Measurements from ENCODE around the gene HK1. TPM values are rescaled to one million over a fixed set of nuclear protein-coding genes. Genes with fewer than 3 reads are reported as not detected.

The HK1 gene
- polyA plus RNA-seq, 1 donor, result 28.6 TPM

DNA sequence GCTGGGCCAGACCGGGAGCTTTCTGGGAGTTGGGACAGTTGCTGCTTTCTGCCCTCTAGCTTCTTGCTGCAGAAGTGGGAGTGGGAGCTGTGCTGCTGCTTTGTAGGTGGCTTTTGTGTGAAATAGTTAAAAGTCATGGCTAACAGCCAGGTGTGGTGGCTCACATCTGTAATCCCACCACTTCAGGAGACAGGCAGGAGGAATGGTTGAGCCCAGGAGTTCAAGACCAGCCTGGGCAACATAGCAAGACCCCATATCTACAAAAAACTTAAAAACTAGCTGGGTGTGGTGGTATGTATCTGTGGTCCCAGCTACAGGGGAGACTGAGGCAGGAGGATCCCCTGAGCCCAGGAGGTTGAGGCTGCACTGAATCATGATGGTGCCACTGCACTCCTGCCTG is 124.8 kb downstream of the HK1 start:
- no peak for DNase-seq (ENCODE audit: low read depth)

DNA sequence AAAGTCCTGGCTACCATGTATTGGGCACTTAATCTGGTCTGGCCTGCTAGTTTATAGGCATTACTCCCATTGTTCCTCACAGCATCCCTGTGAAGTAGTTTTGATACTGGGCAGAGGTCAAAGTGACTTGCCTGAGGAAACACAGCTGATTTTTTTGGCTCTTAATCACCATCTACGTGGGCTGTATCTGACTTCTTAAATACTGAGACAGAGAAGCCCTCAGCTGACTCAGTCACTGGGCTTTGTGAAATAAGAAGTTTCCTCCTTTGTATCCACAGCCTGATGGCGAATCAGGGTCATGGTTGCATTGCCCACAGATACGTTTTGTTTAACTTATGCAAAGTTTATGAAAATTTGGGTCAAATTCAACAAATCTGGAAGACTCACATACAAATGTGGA is 125.2 kb downstream of the HK1 start:
- DNase-seq (ENCODE audit: low read depth), result no peak

DNA sequence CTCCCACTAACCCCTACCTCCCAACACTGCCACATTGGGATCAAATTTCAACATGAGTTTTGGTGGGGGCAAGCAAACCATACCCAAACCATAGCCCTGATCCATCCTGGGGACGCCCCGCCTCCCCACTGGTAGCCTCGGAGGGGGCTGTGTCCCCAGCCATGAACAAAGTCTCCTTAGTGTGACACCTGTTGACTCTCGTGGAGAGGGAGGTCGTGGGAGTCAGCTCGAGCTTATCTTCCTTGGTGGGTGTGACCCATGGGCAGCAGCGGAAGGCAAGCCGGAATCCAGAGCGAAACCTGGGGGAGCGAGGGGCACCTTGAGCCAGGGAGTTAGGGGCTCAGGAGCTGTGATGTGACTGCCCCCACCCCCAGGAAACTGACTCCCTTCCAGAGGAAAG is 126.5 kb downstream of the HK1 start:
- DNase-seq (ENCODE audit: low read depth), result no peak

DNA sequence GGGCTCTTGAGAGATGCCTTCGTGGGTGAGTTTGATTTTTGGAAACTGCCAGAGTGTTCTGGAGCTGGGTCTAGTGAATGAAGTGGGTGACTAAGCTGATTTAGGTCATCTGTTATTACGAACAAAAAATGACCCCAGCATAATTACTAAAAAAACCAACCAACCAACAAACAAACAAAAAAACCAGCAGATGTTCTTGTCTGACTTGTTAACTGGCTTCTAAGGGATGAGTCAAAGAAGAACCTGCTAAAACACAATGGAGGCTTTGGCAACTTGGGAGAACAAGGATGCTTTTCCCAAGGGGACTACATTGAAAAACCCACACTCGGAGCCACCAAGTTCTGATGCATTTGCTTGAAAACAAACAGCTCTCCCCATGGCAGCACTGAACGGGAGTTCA is 126.9 kb downstream of the HK1 start:
- no peak for DNase-seq (ENCODE audit: low read depth)

DNA sequence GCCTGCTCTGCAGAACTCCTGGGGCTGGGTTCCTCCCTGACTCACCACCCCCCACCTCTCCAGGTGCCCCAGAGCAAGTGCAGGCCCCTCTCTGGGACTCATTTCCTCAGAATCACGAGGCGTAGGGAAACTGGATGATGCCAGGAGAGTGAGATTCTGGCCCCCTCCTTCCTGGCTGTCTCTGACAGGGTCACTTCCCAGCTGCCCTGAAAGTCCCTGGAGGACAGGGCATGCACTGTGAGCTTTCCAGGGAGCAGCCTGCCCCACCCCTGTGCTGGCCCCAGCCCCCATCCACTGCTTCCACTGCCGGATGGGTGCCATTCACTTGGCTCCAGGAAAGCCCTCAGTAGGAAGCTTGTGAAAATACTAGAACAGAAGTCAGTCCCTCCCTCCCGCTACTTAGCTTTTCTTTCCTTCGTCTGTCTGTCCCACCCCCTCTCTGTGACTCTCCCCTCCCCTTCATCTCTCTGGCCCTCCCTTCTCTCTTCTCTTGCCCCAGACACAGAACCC is 128.1 kb downstream of the HK1 start:
- DNase-seq (ENCODE audit: low read depth), result no peak

DNA sequence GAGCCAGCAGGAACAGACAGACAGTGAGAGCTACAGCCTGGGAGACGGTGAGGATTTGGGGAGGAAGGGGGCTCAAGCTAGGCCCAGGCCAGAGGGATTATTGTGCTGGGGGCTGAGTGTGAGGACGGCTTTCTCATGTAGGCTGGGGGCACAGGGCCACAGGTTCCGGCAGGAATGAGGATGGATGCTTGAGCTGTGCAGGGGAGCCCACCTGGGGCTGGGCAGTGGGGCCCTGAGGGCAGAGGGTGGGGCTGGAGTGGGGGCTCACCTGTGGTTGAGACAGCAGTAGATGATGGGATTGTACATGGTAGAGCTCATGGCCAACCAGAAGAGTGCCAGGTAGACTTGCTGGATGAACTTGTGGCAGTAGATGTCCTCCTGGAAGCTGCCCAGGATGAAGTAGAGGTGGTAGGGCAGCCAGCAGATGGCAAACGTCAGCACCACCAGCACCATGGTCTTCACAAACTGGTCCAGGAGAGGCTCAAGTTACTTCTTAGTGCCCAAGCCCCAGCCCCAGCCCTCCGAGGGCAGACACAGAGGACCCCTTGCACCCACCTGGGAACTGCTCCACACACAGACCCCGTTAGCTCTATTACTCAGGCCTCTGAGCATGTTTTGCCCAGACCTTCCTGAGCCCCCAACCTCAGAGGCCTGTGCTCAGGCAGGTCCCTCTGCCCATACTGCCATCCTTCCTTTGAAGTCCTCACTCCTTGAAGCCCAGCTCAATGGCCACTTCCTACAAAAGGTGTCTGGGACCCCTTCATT is 128.7 kb downstream of the HK1 start:
- DNase-seq (ENCODE audit: low read depth), result no peak

DNA sequence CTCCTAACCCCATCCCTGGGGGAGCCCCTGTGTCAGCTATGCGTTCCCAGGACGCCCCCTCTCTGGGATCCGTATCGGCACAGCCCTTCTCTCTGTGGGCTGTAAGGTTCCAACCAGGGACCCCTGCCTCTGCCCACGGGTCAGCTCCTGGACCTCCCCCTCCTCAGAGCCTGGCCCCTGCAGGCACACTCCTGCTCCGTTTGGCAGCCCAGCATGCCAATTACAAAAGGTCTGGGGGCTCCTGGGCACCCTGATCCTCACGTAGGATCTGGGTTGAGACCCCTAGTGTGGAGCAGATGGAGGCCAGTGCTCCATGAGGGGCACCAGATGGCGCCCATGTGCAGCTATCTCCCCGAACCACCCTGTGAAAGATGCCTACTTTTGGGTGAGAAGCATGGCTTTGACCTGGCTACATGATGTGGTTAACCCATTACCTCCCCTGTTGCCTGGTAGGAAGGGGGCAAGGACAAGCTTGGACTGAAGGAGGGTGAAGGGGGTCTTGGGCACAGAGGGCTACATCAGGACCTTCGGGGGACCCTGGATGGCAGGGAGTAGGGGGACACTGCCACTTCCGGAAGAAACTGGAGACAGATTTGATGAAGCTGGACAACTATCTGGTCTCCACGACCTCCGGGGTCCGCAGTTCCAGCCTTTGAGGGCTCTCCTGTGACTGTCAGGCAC is 129.5 kb downstream of the HK1 start:
- DNase-seq (ENCODE audit: low read depth), result no peak

DNA sequence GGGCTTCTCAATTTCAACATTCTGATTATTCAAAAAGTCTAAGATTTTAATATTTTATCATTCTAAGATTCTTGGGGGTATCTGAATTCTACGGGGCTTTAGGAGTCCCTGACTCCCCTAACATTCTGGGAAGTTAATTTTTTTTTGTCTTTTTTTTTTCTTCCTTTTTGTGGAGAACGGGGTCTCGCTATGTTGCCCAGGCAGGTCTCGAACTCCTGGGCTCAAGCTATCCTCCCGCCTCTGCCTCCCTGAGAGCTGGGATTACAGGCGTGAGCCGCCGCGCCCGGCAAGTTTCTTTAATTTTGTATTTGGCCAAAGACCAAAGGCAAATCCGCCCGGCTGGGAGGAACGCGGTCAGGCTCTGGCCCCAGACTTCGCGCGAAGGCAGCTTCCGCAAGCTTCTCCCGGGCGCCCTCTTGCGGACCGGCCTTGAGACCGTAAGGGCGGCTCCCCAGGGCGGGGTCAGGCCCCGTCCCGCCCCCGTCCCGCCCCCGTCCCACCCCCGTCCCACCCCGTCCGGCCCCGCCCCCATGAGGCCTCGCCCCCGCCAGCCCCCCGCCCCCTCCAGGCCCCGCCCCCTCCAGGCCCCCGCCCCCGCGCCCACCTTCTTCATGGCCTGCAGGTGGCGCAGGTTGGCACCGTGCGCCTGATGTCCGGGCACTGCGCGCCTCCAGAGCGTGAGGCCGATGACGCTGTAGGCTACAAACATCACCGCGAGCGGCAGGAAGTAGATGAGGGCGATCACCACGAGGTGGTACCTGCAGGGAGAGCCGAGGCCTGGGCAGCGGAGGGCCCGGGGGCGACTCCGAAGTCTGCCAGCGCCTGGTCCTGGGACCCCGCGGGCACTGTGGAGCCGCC is 130.3 kb downstream of the HK1 start:
- DNase-seq (ENCODE audit: low read depth), result peak; percentile 44

DNA sequence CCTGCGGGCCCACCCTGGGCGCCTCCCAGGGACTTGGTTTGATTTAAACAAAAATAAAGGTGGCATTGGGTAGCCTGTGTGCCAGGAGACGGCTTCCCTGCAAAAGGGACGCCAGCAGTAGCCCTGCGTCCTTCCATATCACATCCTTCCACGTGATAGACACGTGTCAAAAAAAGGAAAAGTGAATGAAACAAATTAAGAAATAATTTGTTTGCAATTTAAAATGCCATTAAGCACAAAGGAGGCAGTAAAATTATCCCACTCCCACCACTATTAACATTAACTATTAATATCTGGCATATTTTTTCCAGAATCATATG is 130.8 kb downstream of the HK1 start:
- no peak for DNase-seq (ENCODE audit: low read depth)

DNA sequence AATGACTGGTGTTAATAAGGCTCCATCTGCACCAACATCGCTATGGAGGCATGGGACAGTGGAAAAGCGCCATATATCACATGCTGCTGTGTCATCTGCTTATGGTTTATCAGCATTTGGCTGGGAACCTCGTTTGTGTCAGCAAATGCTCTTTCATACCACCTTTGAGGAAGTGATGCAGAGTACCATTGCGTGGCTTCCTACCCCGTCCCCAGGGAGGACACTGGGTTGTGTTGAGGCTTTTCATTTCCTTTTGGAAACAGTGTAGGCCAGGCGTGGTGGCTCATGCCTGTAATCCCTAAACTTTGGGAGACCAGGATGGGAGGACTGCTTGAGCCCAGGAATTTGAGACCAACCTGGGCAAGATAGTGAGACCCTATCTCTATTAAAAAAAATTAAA is 131.7 kb downstream of the HK1 start:
- no peak for DNase-seq (ENCODE audit: low read depth)

DNA sequence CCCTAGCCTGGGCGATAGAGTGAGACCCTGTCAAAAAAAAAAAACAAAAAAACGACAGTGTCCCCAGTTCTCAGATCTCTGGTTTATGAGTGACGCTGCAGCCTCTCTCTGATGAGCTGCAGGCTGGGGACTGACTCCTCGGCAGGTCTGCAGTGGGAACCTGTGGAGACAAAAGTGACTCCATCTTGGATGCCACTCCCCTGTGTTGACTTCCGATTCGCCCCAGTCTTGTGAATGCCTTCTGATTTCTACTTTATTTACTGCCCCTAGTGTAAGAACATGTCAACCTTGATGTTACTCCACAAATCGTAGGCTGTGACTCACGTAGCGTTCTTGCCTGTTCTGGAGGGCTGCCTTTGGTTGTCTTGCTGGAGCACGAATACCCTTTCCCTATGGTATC is 132.2 kb downstream of the HK1 start:
- DNase-seq (ENCODE audit: low read depth), result no peak

DNA sequence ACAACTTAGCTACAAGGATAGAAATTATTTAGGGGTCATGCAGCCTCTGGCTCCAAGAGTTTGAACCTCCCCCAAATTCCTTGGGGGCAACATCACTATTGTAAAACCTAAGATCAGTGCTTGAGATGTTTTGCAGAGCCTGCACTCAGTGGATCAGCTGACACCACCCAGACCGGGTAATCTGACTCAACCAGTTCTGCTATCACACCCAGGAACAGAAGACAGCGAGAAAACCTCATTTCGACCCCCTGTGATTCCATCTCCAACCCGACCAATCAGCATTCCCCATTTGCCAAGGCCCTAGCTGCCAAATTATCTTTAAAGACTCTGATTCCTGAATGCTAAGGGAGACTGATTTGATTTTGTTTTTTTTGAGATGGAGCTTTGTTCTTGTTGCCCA is 133.2 kb downstream of the HK1 start:
- DNase-seq (ENCODE audit: low read depth), result no peak

DNA sequence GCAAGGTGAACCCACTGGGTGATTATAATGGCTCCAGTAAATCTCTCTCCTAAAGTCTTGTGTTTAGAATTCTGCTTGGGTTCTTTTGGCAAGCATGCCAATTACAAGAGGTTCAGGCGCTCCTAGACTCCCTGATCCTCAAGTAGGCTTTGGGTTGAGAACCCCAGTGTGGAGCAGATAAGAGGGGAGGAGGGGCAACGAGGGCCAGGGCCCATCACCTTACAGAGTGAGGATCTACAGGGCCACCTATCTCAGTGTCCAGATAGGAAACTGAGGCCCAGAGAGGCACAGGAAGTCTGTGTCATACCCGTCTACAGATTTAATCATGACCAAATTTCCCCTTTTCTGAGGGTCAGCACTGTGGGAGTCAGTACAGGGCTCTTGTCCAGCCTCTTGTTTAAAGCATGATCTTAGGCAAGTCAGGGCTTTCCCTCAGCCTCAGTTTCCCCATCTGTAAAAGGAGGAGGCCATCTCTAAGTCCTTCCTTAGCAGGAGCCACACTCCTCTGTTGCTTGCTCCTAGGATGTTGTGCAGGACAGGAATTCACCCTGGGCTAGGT is 134.0 kb downstream of the HK1 start:
- DNase-seq (ENCODE audit: low read depth), result no peak

DNA sequence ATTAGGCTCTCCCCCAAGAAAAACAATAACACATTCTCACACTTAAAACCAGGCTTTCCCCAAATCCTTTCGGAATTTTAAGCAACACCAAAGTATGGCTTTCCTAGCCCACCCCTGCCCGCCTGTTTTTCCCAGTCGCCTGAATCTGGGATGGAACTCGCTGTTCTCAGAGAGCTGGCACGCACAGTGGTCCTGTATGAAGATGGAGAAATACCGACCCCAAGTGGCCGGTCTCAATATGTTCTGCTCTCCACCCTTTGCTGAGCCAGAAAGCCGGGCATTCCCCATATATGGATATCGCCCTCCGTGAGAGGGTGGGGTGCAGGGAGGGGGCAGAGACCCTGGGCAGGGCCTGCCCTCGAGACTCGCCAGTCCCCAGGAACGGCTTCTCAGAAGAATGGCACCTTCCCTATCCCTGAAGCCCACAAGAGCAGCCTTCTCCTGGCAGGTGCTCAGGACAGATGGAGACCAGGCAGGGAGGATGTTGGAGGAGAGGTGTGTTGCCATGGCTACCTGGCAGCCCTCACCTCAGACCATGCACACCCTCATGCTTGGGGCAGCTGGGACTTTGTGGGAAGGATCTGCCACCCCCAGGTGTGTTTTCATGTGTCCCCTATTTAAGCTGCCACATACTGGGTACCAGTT is 135.0 kb downstream of the HK1 start:
- DNase-seq (ENCODE audit: low read depth), result no peak

DNA sequence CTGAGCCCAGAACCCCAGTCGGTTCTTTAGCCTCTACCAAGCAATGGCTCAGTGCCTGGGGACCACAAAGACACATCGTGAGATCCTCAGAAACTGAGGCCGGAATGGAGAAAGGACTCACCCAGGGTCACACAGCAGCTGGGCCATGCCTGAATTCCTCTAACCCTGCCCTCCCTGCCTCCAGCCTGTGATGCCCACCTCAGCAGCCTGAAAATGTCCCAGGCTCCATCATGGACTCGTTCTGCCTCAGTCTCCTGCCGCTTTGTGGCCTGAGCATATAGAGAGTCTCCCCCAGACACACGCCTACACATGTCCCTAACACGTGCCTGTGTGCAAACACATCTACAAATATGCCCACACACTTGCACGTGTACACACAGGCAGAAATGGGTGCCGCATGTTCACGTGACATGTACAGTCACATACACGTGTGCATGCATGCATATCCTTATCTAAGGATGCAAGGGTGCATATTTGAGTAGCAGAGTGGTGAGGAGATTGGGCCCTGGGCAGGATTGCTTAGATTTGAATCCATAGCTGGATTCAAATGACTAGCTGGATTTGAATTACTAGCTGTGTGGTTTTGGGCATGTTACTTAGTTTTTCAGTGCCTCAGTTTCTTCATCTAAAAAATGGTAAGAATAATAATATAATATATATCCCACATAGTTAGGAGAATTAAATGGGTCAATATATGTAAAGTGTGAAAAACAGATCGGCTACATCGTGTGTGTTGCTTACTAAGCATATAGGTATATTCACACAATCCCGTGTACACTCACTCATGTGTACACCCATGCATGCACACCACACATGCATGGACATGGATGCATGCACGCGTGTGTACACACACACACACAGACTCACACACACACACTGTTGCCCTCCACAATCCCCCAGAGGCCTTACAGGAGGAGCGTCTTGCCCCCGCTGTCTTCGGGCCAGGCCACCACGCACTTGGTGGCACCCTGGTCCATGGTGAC is 136.0 kb downstream of the HK1 start:
- DNase-seq (ENCODE audit: low read depth), result no peak

DNA sequence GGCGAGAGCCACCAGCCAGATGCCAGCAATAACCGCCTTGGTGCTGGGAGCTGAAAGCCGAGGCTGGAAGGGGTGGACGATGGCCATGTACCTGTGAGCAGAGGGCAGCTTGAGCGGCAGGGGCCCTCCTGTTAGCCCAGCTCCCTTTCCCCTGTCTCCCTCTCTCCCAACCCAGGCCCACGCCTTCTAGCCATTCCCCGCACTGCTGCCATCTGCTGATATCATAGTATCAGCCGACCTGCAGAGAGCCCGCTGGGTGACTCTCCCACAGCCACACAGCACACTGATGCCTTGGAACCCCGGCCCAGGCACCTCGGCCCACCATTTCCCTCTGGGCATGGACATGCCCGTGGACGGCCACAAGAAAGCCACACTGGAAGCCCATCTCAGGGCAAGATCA is 136.8 kb downstream of the HK1 start:
- DNase-seq (ENCODE audit: low read depth), result no peak

DNA sequence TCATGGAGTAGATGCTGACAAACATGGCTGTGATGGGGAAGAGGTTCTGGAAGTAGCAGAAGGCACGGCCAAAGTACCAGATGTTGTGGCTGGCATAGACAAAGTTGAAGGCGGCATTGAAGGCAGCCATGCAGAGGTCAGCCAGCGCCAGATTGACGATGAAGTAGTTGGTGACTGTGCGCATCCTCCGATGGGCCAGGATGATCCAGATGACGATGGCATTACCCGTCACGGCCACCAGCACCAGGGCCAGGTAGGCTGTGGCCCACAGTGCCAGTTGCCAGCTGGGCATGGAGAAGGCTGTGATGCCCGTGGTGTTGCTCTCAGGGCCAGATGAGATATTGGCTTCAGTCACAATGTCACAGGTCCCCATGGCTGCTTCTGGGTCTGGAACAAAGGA is 137.7 kb downstream of the HK1 start:
- DNase-seq (ENCODE audit: low read depth), result no peak

DNA sequence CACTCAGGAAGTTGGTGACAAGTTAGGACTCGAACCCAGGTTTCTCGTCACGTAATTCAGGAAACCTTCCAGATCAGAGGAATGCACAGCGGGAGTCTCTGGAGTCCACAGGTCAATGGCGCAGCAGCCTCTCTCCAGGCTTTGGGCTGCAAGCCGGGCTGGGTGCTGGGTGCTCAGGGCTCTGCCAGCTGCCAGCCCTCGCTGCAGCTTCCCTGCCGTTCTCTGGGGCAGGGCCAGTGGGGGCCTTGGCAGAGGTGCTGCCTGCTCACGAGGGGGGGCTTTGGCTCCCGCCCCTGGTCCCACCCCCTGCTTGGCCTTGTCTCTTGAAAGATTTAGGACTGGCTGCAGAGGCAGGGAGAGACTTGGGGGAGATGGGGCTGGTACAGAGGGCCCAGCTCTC is 138.4 kb downstream of the HK1 start, which contains the start of gene TACR2:
Gene TACR2, minus strand, starts transcription at position 224 of the 400 bp plus-strand sequence. CDS start 595 bp downstream, outside the sequence.
- DNase-seq (ENCODE audit: low read depth), result no peak

DNA sequence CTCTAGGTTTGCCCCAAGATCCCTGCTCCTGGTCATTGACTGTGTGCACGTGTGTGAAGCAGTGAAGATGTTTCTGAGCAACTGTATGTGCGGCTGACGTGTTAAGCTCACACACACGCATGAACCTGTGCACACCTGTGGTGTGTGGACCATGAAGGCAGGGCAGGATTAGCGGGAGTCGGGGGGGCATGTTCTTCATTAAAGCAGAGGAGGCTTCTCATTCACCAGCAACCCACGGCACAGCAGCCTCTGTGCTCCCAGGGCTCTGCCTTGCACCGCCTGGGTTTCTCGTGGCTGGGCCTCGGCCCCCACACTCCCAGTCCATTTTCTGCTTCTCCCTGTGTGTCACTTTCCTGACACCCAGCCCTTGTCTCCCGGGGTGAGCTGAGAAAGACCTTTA is 139.2 kb downstream of the HK1 start:
- no peak for DNase-seq (ENCODE audit: low read depth)

DNA sequence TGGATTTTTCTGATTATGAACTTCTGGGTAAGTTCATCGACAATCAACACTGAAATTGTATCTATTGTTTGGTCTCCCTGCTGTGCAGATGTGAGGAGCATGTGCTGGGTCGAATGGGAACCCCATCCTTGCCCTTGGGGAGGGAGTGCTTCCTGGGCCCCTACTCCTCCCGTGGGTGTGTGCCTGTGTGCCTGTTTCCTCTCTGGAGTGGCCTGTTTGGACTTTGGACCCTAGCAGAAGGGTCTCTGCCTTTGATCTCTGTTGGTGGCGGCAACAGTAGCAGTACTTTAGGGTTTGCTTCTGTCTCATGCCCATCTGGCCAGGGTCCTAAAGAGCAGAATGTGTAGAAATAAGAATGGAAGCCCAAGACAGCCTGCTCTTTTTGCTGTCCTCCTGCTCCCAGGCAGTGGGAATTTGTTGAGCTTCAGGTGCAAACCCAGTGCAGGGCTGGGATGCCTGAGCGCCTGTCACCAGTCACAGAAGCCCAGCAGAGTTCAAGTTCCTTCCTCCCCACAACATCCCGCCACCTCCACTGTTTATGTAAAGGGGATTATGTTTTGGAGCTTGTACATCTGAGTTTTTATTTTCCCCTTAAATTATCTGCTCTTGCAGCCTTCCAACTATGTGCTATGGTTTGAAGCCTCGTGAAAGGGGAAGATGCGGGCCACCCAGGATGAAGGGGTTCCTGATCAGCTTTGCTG is 139.9 kb downstream of the HK1 start:
- DNase-seq (ENCODE audit: low read depth), result no peak
